HS-5 (cell line): Measurements from ENCODE around the gene ARHGEF16.

Source experiments
- DNase-seq: peaks from one replicate; pipeline ENCODE4 v3.0.0-alpha.2; 2012; ENCODE audit warnings: low read depth

Gene ARHGEF16

GRCh38 chr1:3468236-3469103 lies 14.0 kb downstream of the ARHGEF16 start:
- DNase-seq: no peak

GRCh38 chr1:3469104-3469848 lies 14.8 kb downstream of the ARHGEF16 start:
- no peak for DNase-seq

- no peak for DNase-seq
Measured at GRCh38 chr1:3469849-3470649, 15.6 kb downstream of the ARHGEF16 start.

- no peak for DNase-seq
Measured at GRCh38 chr1:3470650-3471355, 16.3 kb downstream of the ARHGEF16 start.

GRCh38 chr1:3471356-3472087 lies 17.1 kb downstream of the ARHGEF16 start:
- no peak for DNase-seq

- no peak for DNase-seq
Measured at GRCh38 chr1:3472088-3472850, 17.8 kb downstream of the ARHGEF16 start.

- DNase-seq: no peak
Measured at GRCh38 chr1:3472906-3473305, 18.4 kb downstream of the ARHGEF16 start.

- peak; percentile 24 for DNase-seq
Measured at GRCh38 chr1:3473381-3473844, 18.9 kb downstream of the ARHGEF16 start.

GRCh38 chr1:3474016-3474415 lies 19.6 kb downstream of the ARHGEF16 start:
- DNase-seq: no peak

- no peak for DNase-seq
Measured at GRCh38 chr1:3474421-3474820, 20.0 kb downstream of the ARHGEF16 start.

GRCh38 chr1:3475839-3476573 lies 21.5 kb downstream of the ARHGEF16 start:
- DNase-seq: no peak

GRCh38 chr1:3476666-3477065 lies 22.2 kb downstream of the ARHGEF16 start:
- no peak for DNase-seq

GRCh38 chr1:3477241-3477995 lies 23.0 kb downstream of the ARHGEF16 start:
- no peak for DNase-seq

GRCh38 chr1:3478187-3478586 lies 23.7 kb downstream of the ARHGEF16 start:
- no peak for DNase-seq

- DNase-seq: no peak
Measured at GRCh38 chr1:3479511-3480368, 25.3 kb downstream of the ARHGEF16 start.

GRCh38 chr1:3480369-3480719 lies 25.9 kb downstream of the ARHGEF16 start:
- no peak for DNase-seq

GRCh38 chr1:3481046-3481445 lies 26.6 kb downstream of the ARHGEF16 start:
- no peak for DNase-seq

GRCh38 chr1:3481836-3482375 lies 27.4 kb downstream of the ARHGEF16 start:
- DNase-seq: no peak
